HG03066 (cell line): ENCODE results near the gene HIPK4.
"Not testable (repeated sequence)": the region's sequence is repeated elsewhere in the genome, so short reads cannot be mapped to it uniquely, and the experiment has no call there.

Source experiments
- ATAC-seq: cut with Tn5 transposase; IDR thresholded peaks from one replicate; pipeline ENCODE4 v1.9.1; 2021; ENCODE audit warnings: low read depth; ENCODE audit not compliant: unreplicated experiment

HIPK4 gene

GRCh38 chr19:40417643-40417981, 27.6 kb upstream of the HIPK4 start:
- ATAC-seq, result no peak

DNA sequence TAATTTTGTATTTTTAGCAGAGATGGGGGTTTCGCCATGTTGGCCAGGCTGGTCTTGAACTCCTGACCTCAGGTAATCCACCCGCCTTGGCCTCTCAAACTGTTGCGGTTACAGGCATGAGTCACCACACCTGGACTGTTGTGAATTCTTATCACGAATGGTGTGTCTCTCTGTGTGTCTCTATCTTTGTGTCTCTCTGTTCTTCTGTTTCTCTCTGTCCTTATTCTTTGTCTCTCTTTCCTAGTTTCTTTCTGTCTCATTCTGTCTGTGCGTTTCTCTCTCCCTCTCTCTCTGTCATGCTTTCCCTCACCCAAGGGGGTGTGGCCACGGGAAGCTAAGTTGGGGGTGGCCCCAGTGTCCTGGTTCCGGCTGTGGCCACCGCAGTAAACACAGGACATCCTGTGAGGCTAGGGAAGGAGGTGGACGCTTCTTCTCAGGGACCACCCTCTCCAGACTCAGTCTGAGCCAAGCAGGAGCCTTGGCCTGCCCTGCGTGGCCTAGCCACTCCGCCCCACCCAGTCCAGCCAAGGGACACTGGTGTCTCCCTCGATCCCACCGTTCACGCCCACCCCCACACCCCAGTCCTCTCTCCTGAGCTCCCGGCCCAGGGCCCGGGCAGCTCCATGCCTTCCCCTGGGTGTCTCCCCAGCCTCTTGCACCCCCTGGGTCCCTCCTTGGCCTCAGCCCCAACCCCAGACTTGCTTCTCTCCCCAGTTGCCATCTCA, 27.1 kb upstream of the HIPK4 start:
- ATAC-seq, result no peak

- no peak for ATAC-seq
Observed at GRCh38 chr19:40415768-40416167, 25.8 kb upstream of the HIPK4 start.

DNA sequence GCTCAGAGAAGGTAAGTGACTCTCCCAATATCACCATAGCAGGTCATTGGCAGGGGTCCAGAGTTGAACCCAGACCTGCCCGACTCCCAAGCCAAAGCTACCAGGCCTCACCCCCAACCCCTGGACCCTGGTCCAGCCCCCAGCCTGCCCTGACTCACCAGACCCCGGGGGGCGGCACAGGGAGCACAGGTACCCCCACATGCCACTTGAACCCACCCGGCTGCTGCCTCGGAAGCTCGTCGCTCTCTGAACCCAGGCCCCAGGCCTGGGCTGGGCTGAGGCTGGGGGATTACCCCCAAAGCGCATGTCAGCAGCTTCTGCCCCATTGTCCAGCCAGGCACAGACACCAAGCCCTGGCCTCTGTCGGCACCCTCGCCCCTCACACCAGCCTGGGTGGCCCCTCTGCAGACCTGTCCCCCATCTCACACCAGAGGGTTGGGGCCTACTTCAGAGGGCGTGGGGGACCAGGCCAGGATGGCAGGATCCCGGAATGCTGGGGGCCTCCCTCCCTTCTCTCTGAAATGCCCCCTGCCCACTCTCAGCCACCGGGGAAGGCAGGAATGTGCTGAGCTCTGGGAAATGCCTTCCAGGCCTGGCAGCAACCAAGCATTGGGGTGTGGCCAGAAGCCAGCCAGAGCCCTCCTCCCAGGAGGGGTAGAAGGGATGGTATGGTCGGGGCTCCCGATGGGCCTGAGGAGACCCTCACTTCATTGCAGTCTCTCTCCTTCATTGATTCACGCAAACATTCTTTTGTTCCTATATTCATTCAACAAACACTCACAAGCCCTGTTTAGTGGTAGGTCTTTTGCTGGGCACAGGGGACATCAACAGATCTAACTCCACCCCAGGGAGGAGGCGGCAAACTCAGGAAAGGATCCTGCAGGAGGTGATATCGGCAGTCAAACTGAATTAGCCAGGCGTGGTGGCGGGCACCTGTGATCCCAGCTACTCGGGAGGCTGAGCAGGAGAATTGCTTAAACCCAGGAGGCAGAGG, 24.9 kb upstream of the HIPK4 start:
- ATAC-seq, result no peak

DNA sequence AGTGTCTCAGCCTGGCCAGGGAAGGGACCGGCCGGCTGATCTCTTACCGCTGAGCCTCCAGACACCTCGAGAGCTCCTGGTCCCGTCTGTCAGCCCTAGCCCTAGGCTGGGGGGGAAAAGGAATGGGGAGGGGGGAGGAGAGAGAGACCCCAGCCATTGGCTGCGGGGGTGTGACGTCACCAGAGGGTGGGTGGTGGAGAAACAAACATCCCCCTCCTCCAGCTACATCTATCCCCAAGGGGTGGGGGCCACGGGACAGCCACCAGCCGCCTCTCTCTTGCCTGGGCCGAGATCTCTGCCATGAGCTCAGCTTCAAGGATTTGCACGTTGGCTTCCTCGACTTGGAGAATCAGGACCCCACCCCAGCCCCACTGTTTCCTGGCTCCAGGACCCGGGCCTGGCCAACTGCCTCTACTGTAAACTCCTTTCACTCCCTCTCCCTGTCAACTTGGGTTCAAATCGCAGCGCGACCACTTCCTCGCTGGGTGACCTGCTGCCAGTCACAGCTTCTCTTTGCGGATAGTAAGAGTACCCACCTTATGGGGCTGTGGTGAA, 23.4 kb upstream of the HIPK4 start, which contains the start of gene PRX:
Gene PRX, minus strand, starts transcription at position 88 of the 555 bp plus-strand sequence. CDS start 5,446 bp downstream, outside the sequence.
- no peak for ATAC-seq

GRCh38 chr19:40412866-40413265, 22.9 kb upstream of the HIPK4 start:
- no peak for ATAC-seq

- no peak for ATAC-seq
Observed at GRCh38 chr19:40411958-40412499, 22.0 kb upstream of the HIPK4 start.

DNA sequence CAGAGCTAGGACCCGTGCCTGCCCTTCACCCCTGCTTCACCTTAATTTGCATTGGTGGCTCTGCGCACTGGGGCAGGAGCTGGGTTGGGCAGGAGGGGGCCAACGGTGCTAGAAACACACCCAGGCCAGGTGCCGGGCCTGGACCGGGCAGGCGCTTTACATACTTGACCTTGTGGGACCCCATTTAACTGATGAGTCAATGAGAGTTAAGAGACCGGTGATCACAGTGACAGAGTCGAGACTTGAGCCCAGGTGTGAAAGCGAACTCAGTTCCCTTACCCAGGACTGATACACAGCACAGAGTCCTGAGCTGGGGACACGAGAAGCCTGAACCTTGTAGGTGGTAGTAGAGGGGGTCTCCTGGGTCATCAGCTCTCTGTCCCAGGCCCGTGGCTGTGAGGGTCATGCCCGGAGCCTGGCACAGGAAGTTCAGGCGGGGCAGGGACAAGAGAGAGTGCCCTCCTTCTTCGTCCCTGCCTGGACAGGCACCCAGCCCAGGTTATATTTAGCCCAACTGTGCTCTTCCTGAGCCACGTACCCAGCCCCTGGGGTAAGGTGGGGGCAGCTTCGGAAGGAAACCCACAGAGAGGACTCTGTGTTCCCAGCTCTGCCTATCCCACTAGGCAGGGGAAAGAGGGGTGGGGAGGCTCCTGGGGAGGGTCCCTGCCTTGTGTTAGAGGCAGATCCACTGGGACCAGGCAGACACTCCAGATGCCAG, 21.3 kb upstream of the HIPK4 start:
- no peak for ATAC-seq

- no peak for ATAC-seq
Observed at GRCh38 chr19:40410030-40410389, 20.0 kb upstream of the HIPK4 start.

- not testable (repeated sequence) for ATAC-seq
Observed at GRCh38 chr19:40408598-40408925, 18.6 kb upstream of the HIPK4 start.

GRCh38 chr19:40407714-40408597, 18.0 kb upstream of the HIPK4 start:
- ATAC-seq, result no peak

GRCh38 chr19:40403262-40403984, 13.4 kb upstream of the HIPK4 start:
- peak; percentile 65 for ATAC-seq

DNA sequence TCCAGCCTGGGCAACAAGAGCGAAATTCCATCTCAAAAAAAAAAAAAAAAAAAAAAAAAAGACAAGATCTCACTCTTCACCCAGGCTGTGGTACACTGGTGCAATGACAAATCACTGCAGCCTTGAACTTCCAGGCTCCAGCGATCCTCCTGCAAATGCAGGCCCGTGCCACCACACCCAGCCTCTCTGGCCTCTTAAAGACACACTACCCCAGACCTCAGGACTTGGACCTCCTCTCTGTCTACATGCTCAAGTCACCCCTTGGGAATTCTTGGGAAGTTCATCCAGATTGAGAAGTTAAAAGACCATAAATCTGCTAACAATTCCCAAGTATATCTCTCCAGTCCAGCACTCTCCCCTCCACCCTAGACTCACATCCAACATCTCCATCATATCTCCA, 10.6 kb upstream of the HIPK4 start:
- ATAC-seq, result no peak

GRCh38 chr19:40398417-40399131, 8.6 kb upstream of the HIPK4 start:
- no peak for ATAC-seq

GRCh38 chr19:40397568-40397906, 7.6 kb upstream of the HIPK4 start:
- no peak for ATAC-seq

- no peak for ATAC-seq
Observed at GRCh38 chr19:40396886-40397567, 7.0 kb upstream of the HIPK4 start.

DNA sequence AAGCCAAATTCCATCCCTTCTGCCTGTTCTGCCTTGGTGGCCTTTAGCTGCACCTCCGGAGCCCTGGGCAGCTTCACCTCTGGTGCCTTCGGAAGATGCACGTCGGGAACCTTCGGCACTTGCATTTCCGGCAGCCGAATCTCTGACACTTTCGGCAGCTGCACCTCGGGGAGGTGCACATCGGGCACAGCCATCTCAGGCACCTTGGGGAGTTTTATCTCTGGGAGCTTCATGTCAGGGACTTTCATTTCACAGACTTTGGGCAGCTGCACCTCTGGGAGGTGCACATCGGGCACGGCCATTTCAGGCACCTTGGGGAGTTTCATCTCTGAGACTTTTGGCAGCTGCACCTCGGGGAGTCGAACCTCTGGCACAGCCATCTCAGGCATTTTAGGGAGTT, 6.0 kb upstream of the HIPK4 start:
- no peak for ATAC-seq

GRCh38 chr19:40394816-40395210, 4.8 kb upstream of the HIPK4 start:
- ATAC-seq, result no peak
